SK-N-SH treated with all-trans-retinoic acid at 6 μM for 48 hours (cell line): Measurements from ENCODE around the gene ASCL4.

Experiments used
- GLIS3 ChIP-seq: fragments of 250-450 bp; sonication (Bioruptor Pico); IDR thresholded peaks from 2 replicates; pipeline ENCODE4 v1.5.0; 2020; ENCODE audit warnings: mild to moderate bottlenecking, moderate library complexity
- PATZ1 ChIP-seq: fragments of 250-450 bp; sonication (Bioruptor Pico); IDR thresholded peaks from 2 replicates; pipeline ENCODE4 v1.8.0; 2020; ENCODE audit warnings: mild to moderate bottlenecking, moderate library complexity, borderline replicate concordance
- POU6F1 ChIP-seq: fragments of 250-450 bp; sonication (Bioruptor Pico); IDR thresholded peaks from 2 replicates; pipeline ENCODE4 v1.8.0; 2021; ENCODE audit warnings: low read depth, mild to moderate bottlenecking, moderate library complexity, borderline replicate concordance
- PPARA ChIP-seq: fragments of 250-450 bp; sonication (Bioruptor Pico); IDR thresholded peaks from 2 replicates; pipeline ENCODE4 v1.5.0; 2020; ENCODE audit warnings: mild to moderate bottlenecking, borderline replicate concordance
- RARB ChIP-seq: fragments of 250-450 bp; sonication (Bioruptor Pico); IDR thresholded peaks from 2 replicates; pipeline ENCODE4 v1.8.0; 2021; ENCODE audit warnings: mild to moderate bottlenecking, moderate library complexity
- TCF4 ChIP-seq: fragments of 250-450 bp; sonication (Bioruptor Pico); IDR thresholded peaks from 2 replicates; pipeline ENCODE4 v1.8.0; 2021; ENCODE audit warnings: mild to moderate bottlenecking, moderate library complexity, borderline replicate concordance
- ZFP3 ChIP-seq: fragments of 250-450 bp; sonication (Bioruptor Pico); IDR thresholded peaks from 2 replicates; pipeline ENCODE4 v1.5.0; 2020; ENCODE audit warnings: mild to moderate bottlenecking, moderate library complexity
- ZFP30 ChIP-seq: fragments of 450-650 bp; formaldehyde crosslinking; IDR thresholded peaks from 2 replicates; pipeline ENCODE4 v1.5.0; 2022; ENCODE audit warnings: mild to moderate bottlenecking, moderate library complexity
- ZNF70 ChIP-seq: fragments of 450-650 bp; formaldehyde crosslinking; IDR thresholded peaks from 2 replicates; pipeline ENCODE4 v1.5.0; 2020; ENCODE audit warnings: mild to moderate bottlenecking, moderate library complexity
- TF ChIP-seq, protein P1 (sequence below): fragments of 250-450 bp; sonication (Bioruptor Pico); IDR thresholded peaks from 2 replicates; pipeline ENCODE4 v1.5.1; 2020; ENCODE audit warnings: low read depth, mild to moderate bottlenecking, moderate library complexity

GRCh38 chr12:107778383-107779025 is 4.0 kb downstream of the ASCL4 start:
- TF ChIP-seq PATZ1 (CRISPR knock-in tag) = no peak
- TF ChIP-seq PPARA (CRISPR knock-in tag) = no peak
- TF ChIP-seq ZNF70 (CRISPR knock-in tag) = no peak
- TF ChIP-seq ZFP30 (CRISPR knock-in tag) = no peak
- TF ChIP-seq TCF4 = no peak
- TF ChIP-seq, protein P1, sequence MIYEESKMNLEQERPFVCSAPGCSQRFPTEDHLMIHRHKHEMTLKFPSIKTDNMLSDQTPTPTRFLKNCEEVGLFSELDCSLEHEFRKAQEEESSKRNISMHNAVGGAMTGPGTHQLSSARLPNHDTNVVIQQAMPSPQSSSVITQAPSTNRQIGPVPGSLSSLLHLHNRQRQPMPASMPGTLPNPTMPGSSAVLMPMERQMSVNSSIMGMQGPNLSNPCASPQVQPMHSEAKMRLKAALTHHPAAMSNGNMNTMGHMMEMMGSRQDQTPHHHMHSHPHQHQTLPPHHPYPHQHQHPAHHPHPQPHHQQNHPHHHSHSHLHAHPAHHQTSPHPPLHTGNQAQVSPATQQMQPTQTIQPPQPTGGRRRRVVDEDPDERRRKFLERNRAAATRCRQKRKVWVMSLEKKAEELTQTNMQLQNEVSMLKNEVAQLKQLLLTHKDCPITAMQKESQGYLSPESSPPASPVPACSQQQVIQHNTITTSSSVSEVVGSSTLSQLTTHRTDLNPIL = no peak
- TF ChIP-seq POU6F1 = no peak
- TF ChIP-seq GLIS3 = no peak
- no peak for TF ChIP-seq RARB
- TF ChIP-seq ZFP3 = no peak
